Muscle of leg (tissue), 11 donors: ENCODE results near the gene VPS52. TPM values are rescaled to one million over a fixed set of nuclear protein-coding genes. Genes with fewer than 3 reads are reported as not detected.

Experiments
- DNase-seq: peaks from one replicate; pipeline ENCODE4 v3.0.0; 2013
- H3K27ac ChIP-seq: one replicate; pipeline ENCODE4 v1.5.1; 2013; ENCODE audit warnings: mild to moderate bottlenecking, low read length, control low read depth
- H3K27me3 ChIP-seq: one replicate; pipeline ENCODE4 v1.6.1; 2013; ENCODE audit warnings: low read length; ENCODE audit not compliant: control insufficient read depth, insufficient read depth
- H3K36me3 ChIP-seq: one replicate; pipeline ENCODE4 v1.6.1; 2013; ENCODE audit warnings: low read length; ENCODE audit not compliant: control insufficient read depth, insufficient read depth
- H3K4me1 ChIP-seq: one replicate; pipeline ENCODE4 v1.6.1; 2013; ENCODE audit warnings: low read length; ENCODE audit not compliant: control insufficient read depth, insufficient read depth
- H3K4me3 ChIP-seq: one replicate; pipeline ENCODE4 v1.5.1; 2013; ENCODE audit warnings: low read length, control low read depth
- H3K9me3 ChIP-seq: replicated peaks from 2 replicates; pipeline ENCODE4 v1.6.1; 2013; ENCODE audit warnings: low read depth, low read length; ENCODE audit not compliant: control insufficient read depth
- WGBS: methylation state at CpG from one replicate; pipeline ENCODE4 v1.1.5; 2013; ENCODE audit warnings: missing lambda C conversion rate; ENCODE audit not compliant: insufficient coverage; 5-methylcytosine and 5-hydroxymethylcytosine counted together
- polyA plus RNA-seq, 8 donors: library from polyadenylated mRNA; unstranded; fragments of 120-200 nt; gene quantifications; one replicate each; pipeline versions ENCODE4 v1.2.1 to v1.2.3, GENCODE V29; 2013; ENCODE audit warnings: inconsistent platforms in 1 of 8, low replicate concordance in 1 of 8; ENCODE audit not compliant: insufficient read length in 8 of 8, insufficient read depth in 1 of 8
- total RNA-seq: library from RNA; stranded (reverse); fragments of 120-200 nt; gene quantifications from one replicate; pipeline ENCODE4 v1.2.4, GENCODE V29; 2013

Gene VPS52
- total and polyA plus RNA-seq, 9 donors = 26.1 to 52.1 (median 36.1) TPM

GRCh38 chr6:33305052-33305451 is 33.4 kb upstream of the VPS52 start:
- Histone ChIP-seq H3K27ac (no peak overlapping the region), H3K4me1 (peaks cover 3% of the 10 kb centered on the region), H3K4me3 (no peak overlapping the region), H3K36me3 (peaks cover 40% of the 10 kb centered on the region), H3K9me3 (no peaks in the 10 kb centered on the region), H3K27me3 (no peaks in the 10 kb centered on the region)
- 82% methylated on average over 8 of the region's 8 CpGs for WGBS
- DNase-seq = no peak

- WGBS = no CpG with 5 or more reads among the region's 16 CpGs
- H3K4me1 ChIP-seq = peaks cover 5% of the 10 kb centered on the region
- no peaks in the 10 kb centered on the region for H3K27me3 ChIP-seq
- no peaks in the 10 kb centered on the region for H3K9me3 ChIP-seq
- H3K36me3 ChIP-seq = peaks cover 40% of the 10 kb centered on the region
- DNase-seq = no peak
- no peak overlapping the region for H3K27ac ChIP-seq
- no peak overlapping the region for H3K4me3 ChIP-seq
These were observed 32.5 kb upstream of the VPS52 start for GRCh38 chr6:33304216-33304615.

GRCh38 chr6:33301877-33302276 is 30.2 kb upstream of the VPS52 start:
- Histone ChIP-seq H3K27me3 (no peaks in the 10 kb centered on the region), H3K36me3 (peaks cover 34% of the 10 kb centered on the region), H3K4me3 (no peak overlapping the region), H3K4me1 (peaks cover 16% of the 10 kb centered on the region), H3K9me3 (no peaks in the 10 kb centered on the region), H3K27ac (no peak overlapping the region)
- WGBS = no CpG with 5 or more reads among the region's 3 CpGs
- DNase-seq = no peak

- WGBS = 1% methylated on average over 53 of the region's 54 CpGs
- Histone ChIP-seq H3K4me3 (peak overlapping the region; percentile 88), H3K27ac (peak overlapping the region; percentile 93), H3K27me3 (no peaks in the 10 kb centered on the region), H3K36me3 (peaks cover 40% of the 10 kb centered on the region), H3K4me1 (peaks cover 16% of the 10 kb centered on the region), H3K9me3 (no peaks in the 10 kb centered on the region)
- peak; percentile 97 for DNase-seq
These were observed 27.7 kb upstream of the VPS52 start for GRCh38 chr6:33299237-33299944.

GRCh38 chr6:33298773-33299236 is 27.1 kb upstream of the VPS52 start, which contains the start of gene RGL2:
Gene RGL2 (minus strand): TSS chr6:33298942. CDS start chr6:33298610, 332 bp downstream.
- Histone ChIP-seq H3K27ac (peak within 1 kb of the TSS; percentile 93), H3K27me3 (no peaks in the 10 kb centered on the region), H3K9me3 (no peaks in the 10 kb centered on the region), H3K36me3 (peaks cover 39% of the 10 kb centered on the region), H3K4me3 (peak within 1 kb of the TSS; percentile 88), H3K4me1 (peaks cover 16% of the 10 kb centered on the region)
- DNase-seq = peak; percentile 94
- 0% methylated on average over 8 of the region's 34 CpGs for WGBS

GRCh38 chr6:33297956-33298772 is 26.5 kb upstream of the VPS52 start:
- H3K9me3 ChIP-seq = no peaks in the 10 kb centered on the region
- peak overlapping the region; percentile 93 for H3K27ac ChIP-seq
- H3K4me1 ChIP-seq = peaks cover 16% of the 10 kb centered on the region
- peaks cover 43% of the 10 kb centered on the region for H3K36me3 ChIP-seq
- DNase-seq = peak; percentile 97
- under 1% methylated on average over 21 of the region's 42 CpGs for WGBS
- H3K4me3 ChIP-seq = peak overlapping the region; percentile 88
- no peaks in the 10 kb centered on the region for H3K27me3 ChIP-seq

- Histone ChIP-seq H3K9me3 (no peaks in the 10 kb centered on the region), H3K4me3 (peak overlapping the region; percentile 36), H3K27me3 (no peaks in the 10 kb centered on the region), H3K4me1 (peaks cover 16% of the 10 kb centered on the region), H3K27ac (peak overlapping the region; percentile 88), H3K36me3 (peaks cover 43% of the 10 kb centered on the region)
- peak; percentile 60 for DNase-seq
- 4% methylated on average over 5 of the region's 16 CpGs for WGBS
These were observed 25.8 kb upstream of the VPS52 start for GRCh38 chr6:33297406-33297955.

- Histone ChIP-seq H3K4me3 (peak overlapping the region; percentile 36), H3K4me1 (peaks cover 16% of the 10 kb centered on the region), H3K27me3 (no peaks in the 10 kb centered on the region), H3K36me3 (peaks cover 49% of the 10 kb centered on the region), H3K9me3 (no peaks in the 10 kb centered on the region), H3K27ac (peak overlapping the region; percentile 88)
- no peak for DNase-seq
- whole genome bisulfite sequencing = 53% methylated on average over 3 of the region's 12 CpGs
These were observed 25.2 kb upstream of the VPS52 start for GRCh38 chr6:33296797-33297405.

- Histone ChIP-seq H3K9me3 (no peaks in the 10 kb centered on the region), H3K4me3 (no peak overlapping the region), H3K36me3 (peaks cover 56% of the 10 kb centered on the region), H3K27me3 (no peaks in the 10 kb centered on the region), H3K4me1 (peaks cover 16% of the 10 kb centered on the region), H3K27ac (no peak overlapping the region)
- 73% methylated on average over 14 of the region's 15 CpGs for WGBS
- no peak for DNase-seq
These were observed 24.1 kb upstream of the VPS52 start for GRCh38 chr6:33295621-33296369.
